ENCODE results near the gene MICAL3.

The MICAL3 gene

GRCh38 chr22:17841836-17842235 lies 182.5 kb downstream of the MICAL3 start:
- DNase-seq: no peak
- TF ChIP-seq, protein P1, sequence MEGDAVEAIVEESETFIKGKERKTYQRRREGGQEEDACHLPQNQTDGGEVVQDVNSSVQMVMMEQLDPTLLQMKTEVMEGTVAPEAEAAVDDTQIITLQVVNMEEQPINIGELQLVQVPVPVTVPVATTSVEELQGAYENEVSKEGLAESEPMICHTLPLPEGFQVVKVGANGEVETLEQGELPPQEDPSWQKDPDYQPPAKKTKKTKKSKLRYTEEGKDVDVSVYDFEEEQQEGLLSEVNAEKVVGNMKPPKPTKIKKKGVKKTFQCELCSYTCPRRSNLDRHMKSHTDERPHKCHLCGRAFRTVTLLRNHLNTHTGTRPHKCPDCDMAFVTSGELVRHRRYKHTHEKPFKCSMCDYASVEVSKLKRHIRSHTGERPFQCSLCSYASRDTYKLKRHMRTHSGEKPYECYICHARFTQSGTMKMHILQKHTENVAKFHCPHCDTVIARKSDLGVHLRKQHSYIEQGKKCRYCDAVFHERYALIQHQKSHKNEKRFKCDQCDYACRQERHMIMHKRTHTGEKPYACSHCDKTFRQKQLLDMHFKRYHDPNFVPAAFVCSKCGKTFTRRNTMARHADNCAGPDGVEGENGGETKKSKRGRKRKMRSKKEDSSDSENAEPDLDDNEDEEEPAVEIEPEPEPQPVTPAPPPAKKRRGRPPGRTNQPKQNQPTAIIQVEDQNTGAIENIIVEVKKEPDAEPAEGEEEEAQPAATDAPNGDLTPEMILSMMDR (IDR thresholded peaks at IDR 0.05; ENCODE audit: low read depth, low read length): no peak

DNA sequence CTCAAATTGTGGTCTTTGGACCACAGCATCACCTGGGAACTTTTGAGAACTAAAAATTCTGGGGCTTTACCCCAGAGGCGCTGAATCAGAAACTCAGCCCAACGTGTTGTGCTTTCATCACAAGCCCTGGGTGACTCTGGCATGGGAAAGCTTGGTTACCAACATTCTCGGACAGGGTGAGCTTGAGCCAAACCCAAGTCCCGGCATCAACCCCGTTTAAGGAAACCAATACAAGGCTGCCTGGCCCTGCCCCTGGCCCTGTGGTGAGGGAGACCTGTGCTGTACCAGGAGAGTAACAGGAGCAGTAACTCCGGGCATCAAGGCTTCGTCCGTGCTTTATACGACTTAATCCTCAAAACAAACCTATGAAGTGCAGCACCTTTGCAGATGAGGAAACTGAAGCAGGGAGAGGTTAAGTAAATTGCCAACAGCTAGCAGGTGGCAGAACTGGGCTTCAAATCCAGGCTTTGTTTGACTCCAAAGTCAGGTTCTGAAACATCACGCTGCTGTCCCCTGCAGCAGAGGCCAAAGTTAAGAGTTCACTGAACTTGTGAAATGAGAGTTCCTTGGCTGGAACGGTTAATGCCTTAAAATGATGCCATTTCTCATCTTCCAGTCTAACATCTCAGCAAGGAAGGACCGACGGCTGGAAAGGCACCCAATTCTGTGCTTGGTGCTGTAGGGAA lies 186.0 kb downstream of the MICAL3 start:
- TF ChIP-seq, protein P1 (IDR thresholded peaks at IDR 0.05; ENCODE audit: low read depth, low read length): no peak
- peaks cover 3% of the 10 kb centered on the region; the same call in 1 of the 2 replicates for H3K36me3 ChIP-seq
- H3K9me3 ChIP-seq: no peaks in the 10 kb centered on the region
- peaks cover 10% of the 10 kb centered on the region for H3K4me1 ChIP-seq
- no peaks in the 10 kb centered on the region for H3K27me3 ChIP-seq
- no peak for DNase-seq
- no peak overlapping the region for H3K4me3 ChIP-seq (ENCODE audit: low read depth, low read length)

More at GRCh38 chr22:17841836-17842235, 182.5 kb downstream of the MICAL3 start:
- Histone ChIP-seq H3K27me3 (no peaks in the 10 kb centered on the region), H3K4me1 (peaks cover 27% of the 10 kb centered on the region), H3K36me3 (peaks cover 3% of the 10 kb centered on the region; the same call in 1 of the 2 replicates), H3K9me3 (no peaks in the 10 kb centered on the region), H3K4me3 (ENCODE audit: low read depth, low read length) (no peak overlapping the region)

- H3K9me3 ChIP-seq: no peaks in the 10 kb centered on the region
- TF ChIP-seq, protein P1 (IDR thresholded peaks at IDR 0.05; ENCODE audit: low read depth, low read length): no peak
- no peak for DNase-seq
These were observed 187.2 kb downstream of the MICAL3 start for GRCh38 chr22:17836992-17837742.

DNA sequence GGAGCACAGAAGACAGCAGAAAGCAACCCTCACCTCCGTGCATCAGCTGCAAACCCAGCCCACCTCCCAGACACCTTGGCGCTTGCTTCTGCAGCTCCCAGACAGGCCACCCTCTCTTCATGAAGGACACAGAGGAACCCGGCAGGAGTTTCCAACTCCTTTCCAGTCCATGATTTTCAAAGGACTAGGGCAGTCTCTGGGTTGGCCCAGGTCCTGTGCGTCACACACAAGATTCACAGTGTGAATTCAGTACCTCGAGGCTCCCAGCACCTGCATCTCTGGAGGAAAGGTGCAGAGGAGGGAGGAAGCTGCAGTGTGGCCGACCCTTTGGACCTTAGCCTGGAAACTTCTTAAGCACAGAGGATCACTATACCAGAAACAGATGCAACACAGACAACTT lies 189.1 kb downstream of the MICAL3 start:
- H3K27me3 ChIP-seq: no peaks in the 10 kb centered on the region
- TF ChIP-seq, protein P1 (IDR thresholded peaks at IDR 0.05; ENCODE audit: low read depth, low read length): no peak
- H3K9me3 ChIP-seq: no peaks in the 10 kb centered on the region
- peaks cover 14% of the 10 kb centered on the region for H3K4me1 ChIP-seq
- no peak overlapping the region for H3K4me3 ChIP-seq (ENCODE audit: low read depth, low read length)
- H3K36me3 ChIP-seq: peaks cover 4% of the 10 kb centered on the region; the same call in 1 of the 2 replicates
- DNase-seq: no peak

More at GRCh38 chr22:17836992-17837742, 187.2 kb downstream of the MICAL3 start:
- no peak overlapping the region for H3K4me3 ChIP-seq (ENCODE audit: low read depth, low read length)
- no peaks in the 10 kb centered on the region for H3K27me3 ChIP-seq
- peaks cover 3% of the 10 kb centered on the region; the same call in 1 of the 2 replicates for H3K36me3 ChIP-seq
- H3K4me1 ChIP-seq: peaks cover 5% of the 10 kb centered on the region

DNA sequence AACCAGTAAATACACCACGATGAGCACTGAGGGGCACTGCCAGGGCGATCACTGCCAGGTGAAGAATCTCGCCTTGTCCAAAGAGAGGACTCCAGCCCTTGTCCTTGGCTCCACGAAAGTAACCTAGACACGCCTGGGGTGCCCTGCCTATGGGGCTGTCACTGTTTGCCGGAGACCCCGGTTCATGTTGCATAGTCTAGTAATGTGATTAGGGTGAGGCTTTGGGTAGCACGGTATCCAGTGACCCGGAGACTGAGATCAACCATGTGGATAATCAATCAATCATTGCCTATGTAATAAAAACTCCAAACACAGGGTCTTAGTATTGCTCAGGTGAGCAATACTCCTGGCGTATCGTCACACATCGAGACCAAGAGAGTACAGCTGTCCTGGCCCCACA lies 190.9 kb downstream of the MICAL3 start:
- H3K9me3 ChIP-seq: no peaks in the 10 kb centered on the region

More for the DNA sequence above, 190.9 kb downstream of the MICAL3 start:
- TF ChIP-seq, protein P1 (IDR thresholded peaks at IDR 0.05; ENCODE audit: low read depth, low read length): no peak
- DNase-seq: no peak
- Histone ChIP-seq H3K4me3 (ENCODE audit: low read depth, low read length) (no peak overlapping the region), H3K36me3 (peaks cover 9% of the 10 kb centered on the region), H3K27me3 (no peaks in the 10 kb centered on the region), H3K4me1 (peaks cover 16% of the 10 kb centered on the region)

Measured in BE2C (cell line).